HuH-7 (cell line): Measurements from ENCODE around the gene NTPCR.
"Not testable (repeated sequence)": the region's sequence is repeated elsewhere in the genome, so short reads cannot be mapped to it uniquely, and the experiment has no call there.

Experiments used
- DNase-seq: peaks from one replicate; pipeline ENCODE4 v3.0.0; 2011; ENCODE audit warnings: low spot score

The NTPCR gene

DNA sequence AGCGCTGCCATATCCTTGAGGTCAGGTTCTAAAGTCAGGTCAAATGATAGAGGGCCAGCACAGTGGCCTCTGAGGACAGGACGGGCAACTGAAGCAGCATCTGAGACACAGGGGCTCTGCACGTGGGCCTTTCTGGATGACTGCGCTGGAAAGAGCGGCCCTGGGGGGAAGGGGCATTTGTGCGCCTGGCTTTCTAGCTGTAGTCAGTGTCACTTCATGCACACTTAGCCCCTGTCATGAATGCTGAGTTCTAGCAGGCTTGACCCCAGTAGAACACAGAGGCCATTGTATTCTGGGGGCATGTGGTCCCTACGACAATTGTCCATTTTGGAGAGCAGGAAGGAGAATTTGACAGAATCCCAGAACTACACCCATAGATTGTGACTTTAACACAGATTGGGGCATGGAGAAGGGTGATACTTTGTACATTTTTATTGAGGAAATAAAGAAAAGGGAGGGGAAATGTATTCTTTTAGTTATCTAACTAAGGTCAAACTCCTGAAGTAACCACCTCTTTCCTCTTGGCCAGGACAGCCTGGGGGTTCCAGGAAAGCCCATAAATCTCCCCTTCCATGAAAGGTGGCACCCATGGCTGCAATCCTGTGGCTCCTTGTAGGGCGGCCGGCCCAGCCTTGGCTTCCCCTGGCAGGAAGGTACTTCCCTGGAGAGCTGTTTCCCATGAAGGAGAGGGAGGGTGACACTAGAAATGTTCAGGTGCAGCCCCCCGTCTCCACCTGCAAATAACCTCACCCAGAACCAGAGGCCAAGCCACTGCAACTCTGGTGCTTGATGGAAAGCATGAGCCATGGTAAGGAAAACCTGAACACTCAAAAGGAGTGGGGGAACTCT, 34.4 kb downstream of the NTPCR start:
- no peak for DNase-seq

GRCh38 chr1:232985882-232986526, 35.6 kb downstream of the NTPCR start:
- DNase-seq: no peak

DNA sequence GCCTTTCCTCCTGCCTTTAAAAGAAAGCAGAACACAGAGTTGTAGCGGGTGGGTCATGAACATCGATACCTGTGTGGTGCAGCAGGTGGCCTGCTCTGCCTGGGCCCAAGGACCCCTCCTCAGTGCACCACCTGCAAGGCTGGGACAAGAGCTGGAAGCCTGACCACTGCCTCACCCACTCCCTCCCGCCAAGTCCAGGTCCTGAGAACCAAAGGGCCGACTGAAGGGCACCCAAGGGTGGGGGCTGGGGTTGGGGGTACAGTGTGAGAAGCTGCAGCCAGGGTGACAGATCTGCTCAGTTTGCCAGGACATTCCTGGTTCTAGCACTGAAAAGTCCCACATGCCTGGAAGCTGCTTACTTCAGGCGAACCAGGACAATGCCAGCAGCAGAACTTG, 36.1 kb downstream of the NTPCR start:
- DNase-seq: no peak

DNA sequence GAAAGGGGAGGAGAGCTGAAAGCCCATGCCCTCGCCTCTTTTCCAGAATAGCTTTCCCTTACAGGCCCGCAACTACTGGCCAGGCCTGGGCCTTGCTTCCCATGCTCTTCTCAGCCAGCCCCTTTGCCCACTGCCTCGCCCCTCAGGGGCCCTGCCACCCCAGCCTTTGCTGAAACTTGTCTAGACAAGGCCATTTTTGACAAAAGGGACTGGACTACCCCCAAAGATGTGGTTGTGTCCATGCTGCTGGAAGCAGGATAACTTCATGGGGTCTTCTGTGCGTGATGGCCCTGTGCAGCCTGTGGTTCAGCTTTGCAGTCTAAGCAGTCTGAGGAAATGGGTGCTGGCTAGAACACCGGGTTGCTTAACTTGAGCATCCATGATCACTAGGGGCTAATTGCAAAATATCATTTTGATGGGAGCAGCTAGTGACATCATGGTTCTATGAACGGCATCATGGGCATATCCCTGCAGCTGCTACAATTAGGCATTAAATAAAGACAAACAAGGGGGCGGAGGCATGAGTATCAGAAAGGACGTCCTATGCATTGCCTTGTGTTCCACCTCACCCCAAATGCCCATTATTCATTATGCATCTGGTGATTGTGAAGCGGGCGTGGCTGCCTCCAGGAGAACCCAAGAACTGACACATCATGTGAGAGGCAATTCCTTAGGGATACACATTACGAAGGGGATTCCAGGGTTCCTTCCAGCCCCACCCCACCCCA, 36.8 kb downstream of the NTPCR start:
- no peak for DNase-seq

GRCh38 chr1:232987774-232988140, 37.3 kb downstream of the NTPCR start:
- no peak for DNase-seq

DNA sequence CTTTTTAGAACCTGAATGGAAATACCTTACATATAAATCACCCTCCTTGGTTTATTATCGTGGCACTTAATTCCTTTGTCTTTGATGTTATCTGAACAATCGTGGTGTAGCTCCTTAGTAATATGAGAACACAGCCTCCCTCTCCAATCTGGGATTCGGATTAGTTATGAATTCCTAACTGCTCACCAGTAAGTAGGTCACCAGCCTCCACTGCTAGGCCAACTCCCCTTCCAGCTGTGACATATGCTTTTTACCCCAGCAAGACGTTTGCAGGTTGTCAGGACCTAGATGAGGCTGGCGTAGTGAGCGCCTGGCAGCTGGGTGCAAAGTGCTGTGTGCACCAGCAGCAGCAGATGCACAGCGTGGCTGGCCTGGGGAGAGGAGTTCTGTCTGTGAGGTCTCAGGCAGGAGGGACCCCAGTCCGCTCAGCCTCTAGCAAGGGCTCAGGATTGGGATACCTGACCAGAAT, 38.2 kb downstream of the NTPCR start:
- DNase-seq: no peak

DNA sequence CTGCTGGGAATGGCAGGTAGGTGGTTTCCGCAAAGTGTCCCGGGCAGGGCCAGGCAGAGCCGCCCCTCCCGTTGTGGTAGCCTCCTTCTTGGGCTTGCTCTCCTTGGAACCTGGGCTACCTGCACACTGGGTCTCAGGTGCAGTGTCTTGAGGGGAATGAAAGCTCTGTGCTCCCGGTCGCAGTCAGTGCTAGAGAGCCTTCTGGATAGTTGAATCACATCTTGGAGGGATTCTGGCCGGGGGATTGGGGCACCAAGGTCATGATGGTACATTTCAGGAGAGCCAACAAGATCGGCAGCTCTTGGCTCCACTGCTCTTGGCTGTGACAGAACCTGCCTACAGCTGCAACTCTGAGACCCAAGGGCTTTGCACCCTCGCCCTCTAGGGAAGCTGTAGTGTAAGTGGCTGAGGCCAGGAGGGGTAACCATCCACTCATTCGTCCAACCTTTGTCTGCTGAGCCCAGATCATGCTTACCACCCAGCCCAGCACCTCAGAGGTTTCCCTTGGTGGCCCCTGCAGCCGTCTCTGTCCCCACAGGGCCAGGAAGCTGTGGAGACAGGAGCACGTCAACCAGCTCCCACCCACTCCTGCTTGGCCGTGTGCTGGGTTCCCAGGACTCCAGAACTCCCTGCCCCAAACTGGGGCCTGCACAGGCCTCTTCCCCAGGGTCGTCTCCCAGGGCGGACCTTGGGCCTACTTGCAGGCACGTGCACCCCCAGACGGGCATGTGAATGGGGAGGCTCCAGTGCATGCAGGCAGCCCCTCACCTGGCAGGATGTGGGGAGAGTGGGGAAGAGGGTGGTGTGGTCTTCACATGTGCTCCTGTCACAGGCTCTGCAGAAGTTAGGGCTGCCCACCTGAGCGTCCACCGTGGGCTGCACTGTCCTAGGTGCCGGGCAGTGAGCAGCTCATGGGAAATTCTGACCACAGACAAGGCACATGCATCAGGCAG, 40.0 kb downstream of the NTPCR start:
- no peak for DNase-seq

- DNase-seq: no peak
Measured at GRCh38 chr1:232991238-232991637, 40.8 kb downstream of the NTPCR start.

GRCh38 chr1:232992227-232992626, 41.8 kb downstream of the NTPCR start:
- DNase-seq: no peak

DNA sequence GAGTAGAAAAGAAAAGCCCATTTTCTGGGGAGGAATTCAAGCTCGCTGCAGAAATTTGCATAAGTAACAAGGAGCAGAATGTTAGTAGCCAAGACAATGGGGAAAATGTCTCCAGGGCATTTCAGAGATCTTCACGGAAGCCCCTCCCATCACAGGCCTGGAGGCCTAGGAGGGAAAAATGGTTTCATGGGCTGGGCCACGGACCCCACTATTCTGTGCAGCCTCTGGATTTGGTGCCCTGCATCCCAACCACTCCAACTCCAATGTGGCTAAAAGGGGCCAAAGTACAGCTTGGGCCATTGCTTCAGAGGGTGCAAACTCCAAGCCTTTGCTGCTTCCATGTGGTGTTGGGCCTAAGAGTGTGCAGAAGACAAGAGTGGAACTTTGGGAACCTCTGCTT, 43.1 kb downstream of the NTPCR start:
- DNase-seq: no peak

- no peak for DNase-seq
Measured at GRCh38 chr1:232995189-232995588, 44.8 kb downstream of the NTPCR start.

GRCh38 chr1:232996143-232996542, 45.7 kb downstream of the NTPCR start:
- DNase-seq: no peak

GRCh38 chr1:232998138-232998537, 47.7 kb downstream of the NTPCR start:
- no peak for DNase-seq

DNA sequence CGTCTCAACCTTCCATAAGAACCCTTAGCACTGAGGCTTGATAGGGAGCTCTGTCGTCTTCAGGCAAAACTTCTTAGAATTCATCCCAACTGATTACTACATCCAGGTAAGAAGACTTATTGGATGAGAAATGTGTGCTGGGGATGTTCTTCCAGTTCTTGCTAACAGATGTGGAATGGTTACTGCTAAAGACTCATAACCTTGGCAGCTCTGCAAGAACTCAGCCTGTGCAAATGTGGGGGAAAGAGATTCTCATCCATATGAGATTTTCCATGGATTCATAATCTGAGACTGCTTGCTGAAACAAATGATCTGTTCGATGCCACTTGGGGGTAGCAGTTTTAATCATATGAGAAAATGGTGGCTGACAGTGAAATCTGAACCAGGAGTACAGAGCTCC, 48.2 kb downstream of the NTPCR start:
- no peak for DNase-seq

DNA sequence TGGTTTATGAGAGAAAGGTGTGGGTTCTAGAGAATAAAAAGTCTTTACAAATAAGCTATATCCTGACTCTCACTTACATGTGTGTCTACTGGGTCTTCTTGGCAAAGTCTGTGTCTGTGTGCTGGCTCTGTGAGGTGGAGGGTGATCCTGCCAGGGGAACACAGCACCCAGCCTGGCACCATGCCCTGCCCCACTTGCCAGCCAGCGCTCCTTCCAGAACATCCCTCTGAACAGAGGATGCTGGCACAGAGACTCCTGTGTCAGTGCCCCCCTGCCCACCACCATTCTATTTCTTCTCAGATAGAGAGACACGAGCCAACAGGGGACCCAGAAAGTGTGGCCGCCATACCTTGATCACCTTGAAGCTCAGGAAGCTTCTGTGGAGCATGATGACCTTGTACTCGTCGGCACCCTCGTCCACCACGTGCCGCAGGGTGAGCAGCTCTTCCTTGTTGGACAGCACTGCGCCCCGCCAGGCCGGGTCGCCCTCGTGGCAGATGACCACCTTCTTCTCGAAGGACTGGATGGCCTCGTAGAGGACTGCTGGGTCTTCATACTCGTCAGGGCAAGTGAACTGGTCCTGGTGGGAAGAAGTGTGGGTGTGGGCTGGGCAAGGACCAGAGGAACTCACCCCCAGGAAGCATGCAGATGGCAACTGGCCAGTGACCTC, 49.7 kb downstream of the NTPCR start:
- DNase-seq: no peak

DNA sequence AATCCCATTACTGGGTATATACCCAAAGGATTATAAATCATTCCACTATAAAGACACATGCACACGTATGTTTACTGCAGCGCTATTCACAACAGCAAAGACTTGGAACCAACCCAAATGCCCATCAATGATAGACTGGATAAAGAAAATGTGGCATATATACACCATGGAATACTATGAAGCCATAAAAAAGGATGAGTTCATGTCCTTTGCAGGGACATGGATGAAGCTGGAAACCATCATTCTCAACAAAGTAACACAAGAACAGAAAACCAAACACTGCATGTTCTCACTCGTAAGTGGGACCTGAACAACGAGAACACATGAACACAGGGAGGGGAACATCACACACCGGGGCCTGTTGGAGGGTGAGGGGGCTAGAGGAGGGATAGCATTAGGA, 53.2 kb downstream of the NTPCR start:
- not testable (repeated sequence) for DNase-seq

- no peak for DNase-seq
Measured at GRCh38 chr1:233004451-233004850, 54.0 kb downstream of the NTPCR start.

GRCh38 chr1:233005156-233005555, 54.7 kb downstream of the NTPCR start:
- no peak for DNase-seq

DNA sequence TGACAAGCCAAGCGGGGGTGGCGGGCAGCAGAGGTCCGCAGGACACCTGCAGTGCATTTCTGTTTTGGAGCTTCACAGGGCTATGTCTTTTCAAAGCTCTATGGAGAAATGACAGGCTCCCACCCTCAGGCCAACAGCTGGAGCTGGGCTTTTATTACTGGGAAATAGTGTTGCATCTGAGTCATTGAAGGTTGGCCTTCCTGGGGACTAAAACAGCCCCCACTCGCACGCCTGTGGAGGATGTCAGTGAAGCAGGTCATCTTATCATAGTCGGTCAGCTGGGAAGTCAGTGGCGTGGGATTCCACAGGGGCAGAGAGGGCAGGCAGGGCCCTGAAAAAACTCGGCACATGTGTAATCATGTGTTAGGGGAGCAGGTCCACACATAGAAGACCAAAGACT, 55.3 kb downstream of the NTPCR start:
- no peak for DNase-seq

DNA sequence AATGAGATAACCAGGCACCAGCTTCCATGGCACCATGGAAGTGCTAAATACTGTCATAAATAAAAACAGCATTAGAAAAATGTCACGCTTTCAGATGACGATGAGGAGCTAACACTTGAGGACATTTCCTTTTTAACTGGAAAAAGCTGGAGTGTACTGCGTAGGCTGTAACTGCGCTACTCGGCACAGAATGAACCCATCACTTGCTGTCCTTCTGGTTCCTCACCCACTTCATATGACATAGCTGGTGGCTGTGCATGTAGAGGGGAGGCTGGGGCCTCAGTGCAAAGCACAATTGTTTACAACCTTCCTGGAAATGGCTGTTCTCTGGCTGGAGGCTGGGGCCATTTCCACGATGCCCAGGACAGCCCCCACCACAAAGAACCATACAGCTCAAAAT, 55.7 kb downstream of the NTPCR start:
- DNase-seq: no peak

DNA sequence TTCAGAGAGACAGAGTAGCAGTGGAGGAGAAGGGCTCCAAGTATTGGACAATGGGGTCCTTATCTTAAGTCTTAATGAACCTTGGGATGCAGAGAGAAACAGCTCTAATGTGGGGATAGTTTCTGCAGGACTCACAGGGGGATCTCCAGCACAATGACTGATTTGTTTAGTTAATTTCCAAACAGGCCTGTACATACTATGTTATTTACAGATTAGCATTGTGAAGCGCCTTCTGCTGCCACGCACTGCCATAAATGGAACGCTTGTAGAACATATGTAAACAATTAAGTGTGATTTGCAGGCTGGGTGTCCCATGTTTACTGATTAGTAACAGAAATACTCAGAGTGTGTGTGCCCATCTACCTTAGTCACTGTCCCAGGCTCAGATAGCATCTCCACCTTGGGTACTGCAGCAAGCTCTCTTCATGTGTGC, 56.1 kb downstream of the NTPCR start:
- DNase-seq: no peak
